ENCODE results near the gene GDI1.
A peak's percentile ranks its signal among the peaks of the same experiment; 100 is the strongest.

The GDI1 gene

GRCh38 chrX:154439841-154440240 lies 2.9 kb downstream of the GDI1 start:
- no peak for DNase-seq (ENCODE audit: low read depth)
- TF ChIP-seq CTCF (IDR thresholded peaks at IDR 0.05; ENCODE audit: insufficient read depth, low read depth, low read length, missing control alignments) = no peak
- no peak overlapping the region for H3K4me3 ChIP-seq (ENCODE audit: low read depth, low read length)

DNA sequence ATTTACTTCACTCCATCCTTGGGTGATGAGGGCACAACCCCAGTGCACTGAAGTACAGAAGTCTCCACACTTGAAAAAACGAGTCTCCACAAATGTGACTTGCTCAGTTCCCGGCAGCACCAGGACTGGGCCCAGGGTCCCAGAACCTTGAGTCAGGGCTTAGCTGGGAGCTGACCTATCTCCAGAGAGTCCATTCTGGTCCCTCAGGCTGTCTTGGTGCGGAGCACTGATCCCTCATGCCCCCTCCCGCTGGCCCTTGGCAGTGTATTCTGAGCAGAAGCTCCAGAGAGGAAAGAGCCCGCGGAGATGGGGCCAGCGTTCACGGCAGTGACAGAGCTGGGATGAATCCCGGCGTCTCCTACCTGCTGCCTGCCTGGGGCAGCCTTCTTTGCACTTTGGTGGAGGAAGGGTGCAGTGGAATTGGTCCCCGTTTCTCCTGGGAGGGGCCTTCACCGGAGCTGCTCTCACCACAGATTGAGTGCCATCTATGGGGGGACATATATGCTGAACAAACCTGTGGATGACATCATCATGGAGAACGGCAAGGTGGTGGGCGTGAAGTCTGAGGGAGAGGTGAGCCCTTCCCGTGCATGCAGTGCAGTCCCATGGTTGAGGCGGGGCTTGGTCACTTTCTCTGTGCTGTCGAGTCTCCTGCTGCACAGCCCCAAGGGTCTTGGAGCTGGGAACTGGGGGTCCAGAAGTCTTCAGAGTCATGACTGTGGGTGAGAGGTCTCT lies 3.8 kb downstream of the GDI1 start:
- no peak overlapping the region for H3K4me3 ChIP-seq (ENCODE audit: low read depth, low read length)
- DNase-seq (ENCODE audit: low read depth) = no peak
- no peak for TF ChIP-seq CTCF (IDR thresholded peaks at IDR 0.05; ENCODE audit: insufficient read depth, low read depth, low read length, missing control alignments)

- no peak for DNase-seq (ENCODE audit: low read depth)
- H3K4me3 ChIP-seq (ENCODE audit: low read depth, low read length) = no peak overlapping the region
- TF ChIP-seq CTCF (IDR thresholded peaks at IDR 0.05; ENCODE audit: insufficient read depth, low read depth, low read length, missing control alignments) = no peak
Observed at GRCh38 chrX:154441564-154441963, 4.6 kb downstream of the GDI1 start.

DNA sequence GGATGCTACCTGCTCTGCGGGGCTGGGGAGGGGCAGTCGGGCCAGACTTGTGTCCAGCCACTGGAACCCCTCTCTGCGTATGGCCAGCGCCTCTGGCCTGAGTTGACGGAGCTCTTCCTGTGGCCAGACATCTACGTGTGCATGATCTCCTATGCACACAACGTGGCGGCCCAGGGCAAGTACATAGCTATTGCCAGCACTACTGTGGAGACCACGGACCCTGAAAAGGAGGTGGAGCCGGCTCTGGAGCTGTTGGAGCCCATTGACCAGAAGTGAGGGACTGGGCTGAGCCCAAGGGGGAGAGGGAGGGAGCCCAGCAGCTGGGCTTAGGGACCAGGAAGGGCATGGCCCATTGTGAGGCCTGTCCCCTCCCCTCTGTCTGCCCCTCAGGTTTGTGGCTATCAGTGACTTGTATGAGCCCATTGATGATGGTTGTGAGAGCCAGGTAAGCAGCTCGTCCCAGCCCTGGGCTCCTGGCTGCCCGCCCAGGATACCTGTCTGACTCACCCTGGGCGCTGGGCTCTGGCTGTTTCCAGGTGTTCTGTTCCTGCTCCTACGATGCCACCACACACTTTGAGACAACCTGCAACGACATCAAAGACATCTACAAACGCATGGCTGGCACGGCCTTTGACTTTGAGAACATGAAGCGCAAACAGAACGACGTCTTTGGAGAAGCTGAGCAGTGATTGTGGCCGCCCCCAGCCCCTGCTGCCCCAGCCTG lies 5.2 kb downstream of the GDI1 start:
- TF ChIP-seq CTCF (IDR thresholded peaks at IDR 0.05; ENCODE audit: insufficient read depth, low read depth, low read length, missing control alignments) = no peak
- no peak overlapping the region for H3K4me3 ChIP-seq (ENCODE audit: low read depth, low read length)
- DNase-seq (ENCODE audit: low read depth) = no peak

GRCh38 chrX:154443479-154443910 lies 6.5 kb downstream of the GDI1 start:
- no peak for TF ChIP-seq CTCF (IDR thresholded peaks at IDR 0.05; ENCODE audit: insufficient read depth, low read depth, low read length, missing control alignments)
- peak overlapping the region; percentile 10 for H3K4me3 ChIP-seq (ENCODE audit: low read depth, low read length)
- no peak for DNase-seq (ENCODE audit: low read depth)

DNA sequence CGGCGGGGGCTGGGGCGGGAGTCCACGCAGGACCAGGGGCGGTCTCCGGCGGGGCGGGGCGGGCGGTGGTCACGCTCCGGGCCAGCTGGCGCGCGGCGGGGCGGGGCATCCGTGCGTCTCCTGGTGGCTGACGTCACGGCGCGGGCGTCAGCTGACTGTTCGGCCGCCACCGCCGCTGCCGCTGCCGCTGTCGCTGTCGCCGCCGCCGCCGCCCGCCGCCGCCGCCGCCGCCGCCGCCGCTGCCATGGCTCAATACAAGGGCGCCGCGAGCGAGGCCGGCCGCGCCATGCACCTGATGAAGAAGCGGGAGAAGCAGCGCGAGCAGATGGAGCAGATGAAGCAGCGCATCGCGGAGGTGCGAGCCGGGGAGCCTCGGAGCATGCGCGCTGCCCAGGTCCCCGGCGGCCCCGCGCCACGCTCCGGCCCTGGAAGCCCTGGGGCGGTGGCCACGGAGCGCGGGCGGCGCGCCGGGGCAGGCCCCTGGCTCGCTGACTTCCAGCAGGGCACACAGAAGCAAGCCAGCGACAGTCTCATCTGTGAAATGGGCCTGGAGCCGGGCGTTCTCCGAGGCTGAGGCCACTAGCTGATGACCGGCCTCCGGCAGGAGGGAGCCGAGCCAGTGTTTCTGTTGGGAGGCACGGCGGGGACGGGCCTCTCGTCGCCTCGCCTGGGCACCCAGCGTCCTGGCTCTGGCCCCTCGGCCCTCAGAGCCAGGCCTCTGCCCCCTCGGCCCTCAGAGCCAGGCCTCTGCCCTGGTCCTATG lies 7.2 kb downstream of the GDI1 start, which contains the start of gene FAM50A:
Gene FAM50A (plus strand): TSS at position 150 of the 763 bp plus-strand sequence. CDS start 95 bp downstream, at position 245.
- no peak for TF ChIP-seq CTCF (IDR thresholded peaks at IDR 0.05; ENCODE audit: insufficient read depth, low read depth, low read length, missing control alignments)
- peak within 1 kb of the TSS; percentile 68 for H3K4me3 ChIP-seq (ENCODE audit: low read depth, low read length)
- peak; percentile 74 for DNase-seq (ENCODE audit: low read depth)

Data from GM12865 (cell line).